ENCODE results near the gene NLRP5. TPM values are rescaled to one million over a fixed set of nuclear protein-coding genes. Genes with fewer than 3 reads are reported as not detected.
A peak's percentile ranks its signal among the peaks of the same experiment; 100 is the strongest.

Gene NLRP5
- total RNA-seq, 1 experiment from 2014 or later, result not detected

GRCh38 chr19:56053596-56053995, 67.0 kb downstream of the NLRP5 start:
- Histone ChIP-seq H3K4me1 (ENCODE audit: control insufficient read depth, insufficient read depth, low read length) (no peaks in the 10 kb centered on the region), H3K9me3 (ENCODE audit: control insufficient read depth, insufficient read depth, low read depth, low read length) (no peaks in the 10 kb centered on the region), H3K27ac (ENCODE audit: low read length) (no peak overlapping the region), H3K36me3 (ENCODE audit: control insufficient read depth, insufficient read depth, low read length) (no peaks in the 10 kb centered on the region), H3K4me3 (ENCODE audit: low read depth in 2 of 2, low read length in 2 of 2) (no peak overlapping the region), H3K27me3 (ENCODE audit: control insufficient read depth, insufficient read depth, low read length) (peaks cover 11% of the 10 kb centered on the region)
- in situ Hi-C loops (cut with HindIII; ENCODE audit: low pct_unique_long_range_greater_than_20kb, low sequenced_read_pairs), result no loop called here
- ChIA-PET CTCF (interaction anchor here (0.6 to 0.7 kb wide), 3 partner anchors 10 to 278 kb away, joined by 3 to 4 read pairs (median 3); no protein-coding TSS in a partner anchor), POLR2A (no interaction called here)
- no TSS peak for BruUV-seq (replicated peaks)
- no peak for ATAC-seq
- TF ChIP-seq REST (IDR thresholded peaks at IDR 0.05; ENCODE audit: insufficient read depth in 1 of 2, low read depth in 2 of 2, low read length in 1 of 2), result no peak
- DNase-seq (ENCODE audit: low read depth, low spot score), result no peak
- intact Hi-C loops (cut with micrococcal nuclease; ENCODE audit: unreplicated experiment), result no loop called here

- DNase-seq (ENCODE audit: low read depth, low spot score), result peak; percentile 41
- no peak for TF ChIP-seq TCF7L2 (IDR thresholded peaks at IDR 0.05; ENCODE audit: low read depth, low read length)
- TF ChIP-seq CTCF (IDR thresholded peaks at IDR 0.05), result peak; percentile 99
- TF ChIP-seq POLR2AphosphoS5 (IDR thresholded peaks at IDR 0.05; ENCODE audit: low read depth, low read length), result no peak
- TF ChIP-seq REST (IDR thresholded peaks at IDR 0.05; ENCODE audit: insufficient read depth in 1 of 2, low read depth in 2 of 2, low read length in 1 of 2), result 0 out of 4 replicates have a peak, but pooled peaks of 1 of the 2 experiments have one; percentile 26
- TF ChIP-seq SIN3A (IDR thresholded peaks at IDR 0.05; ENCODE audit: borderline replicate concordance, insufficient read depth, low read depth, low read length), result no peak
- Histone ChIP-seq H3K4me1 (ENCODE audit: control insufficient read depth, insufficient read depth, low read length) (peaks cover 5% of the 10 kb centered on the region; the same call in 1 of the 2 replicates), H3K9me3 (ENCODE audit: control insufficient read depth, insufficient read depth, low read depth, low read length) (no peaks in the 10 kb centered on the region), H3K4me3 (ENCODE audit: low read depth in 2 of 2, low read length in 2 of 2) (peak overlapping the region; percentile 24 to 41), H3K27me3 (ENCODE audit: control insufficient read depth, insufficient read depth, low read length) (peaks cover 9% of the 10 kb centered on the region), H3K27ac (ENCODE audit: low read length) (no peak overlapping the region), H3K36me3 (ENCODE audit: control insufficient read depth, insufficient read depth, low read length) (no peaks in the 10 kb centered on the region)
- peak; percentile 88 for ATAC-seq
- in situ Hi-C loops (cut with HindIII; ENCODE audit: low pct_unique_long_range_greater_than_20kb, low sequenced_read_pairs), result no loop called here
- intact Hi-C loops (cut with micrococcal nuclease; ENCODE audit: unreplicated experiment), result loop anchor here (5.0 kb wide), 1 partner anchor 266 kb away; no protein-coding TSS in a partner anchor
- CTCF ChIA-PET, result interaction anchor here (0.6 to 2.5 kb wide), 17 partner anchors 8 to 726 kb away, joined by 3 to 19 read pairs (median 4); no protein-coding TSS in a partner anchor
- BruUV-seq (replicated peaks), result no TSS peak
- POLR2A ChIA-PET, result interaction anchor here (0.6 kb wide), 1 partner anchor 442 kb away, joined by 12 read pairs; the partner anchor contains the start of gene ZNF784
These were observed 79.8 kb downstream of the NLRP5 start for GRCh38 chr19:56066152-56067023.
